GM23248 (cell line): Measurements from ENCODE around the gene UROC1. TPM values are rescaled to one million over a fixed set of nuclear protein-coding genes. Genes with fewer than 3 reads are reported as not detected.

Experiments used
- DNase-seq: peaks from one replicate; pipeline ENCODE4 v3.0.0-alpha.2; 2015
- H2AFZ ChIP-seq: fragments of 200-600 bp; sonication (generic); 2 replicates; pipeline ENCODE4 v1.6.1; 2016; ENCODE audit warnings: antibody characterized with exemption
- H3F3A ChIP-seq: fragments of 200-600 bp; sonication (generic); 2 replicates; pipeline ENCODE4 v1.6.1; 2016; ENCODE audit warnings: mild to moderate bottlenecking, antibody characterized with exemption, mixed run types; ENCODE audit not compliant: insufficient read depth
- H3K27ac ChIP-seq: fragments of 200-600 bp; sonication (generic); 2 replicates; pipeline ENCODE4 v1.5.1; 2016; ENCODE audit warnings: mild to moderate bottlenecking
- H3K27me3 ChIP-seq: fragments of 200-600 bp; sonication (generic); replicated peaks from 2 replicates; pipeline ENCODE4 v1.6.1; 2016; ENCODE audit warnings: mild to moderate bottlenecking; ENCODE audit not compliant: insufficient read depth
- H3K36me3 ChIP-seq: fragments of 200-600 bp; sonication (generic); 2 replicates; pipeline ENCODE4 v1.6.1; 2016; ENCODE audit warnings: low read depth, mild to moderate bottlenecking
- H3K4me1 ChIP-seq: fragments of 200-600 bp; sonication (generic); 2 replicates; pipeline ENCODE4 v1.6.1; 2016; ENCODE audit warnings: mild to moderate bottlenecking; ENCODE audit not compliant: insufficient read depth
- H3K4me2 ChIP-seq: fragments of 200-600 bp; sonication (generic); one replicate; pipeline ENCODE4 v1.6.1; 2016; ENCODE audit warnings: mild to moderate bottlenecking; ENCODE audit not compliant: unreplicated experiment
- H3K4me3 ChIP-seq: fragments of 200-600 bp; sonication (generic); 2 replicates; pipeline ENCODE4 v1.5.1; 2016; ENCODE audit warnings: mild to moderate bottlenecking
- H3K79me2 ChIP-seq: fragments of 200-600 bp; sonication (generic); 2 replicates; pipeline ENCODE4 v1.6.1; 2016; ENCODE audit warnings: mild to moderate bottlenecking; ENCODE audit not compliant: insufficient read depth
- H3K9ac ChIP-seq: fragments of 200-600 bp; sonication (generic); 2 replicates; pipeline ENCODE4 v1.6.1; 2016; ENCODE audit warnings: mild to moderate bottlenecking
- H3K9me2 ChIP-seq: fragments of 200-600 bp; sonication (generic); 2 replicates; pipeline ENCODE4 v1.6.1; 2016; ENCODE audit warnings: mixed run types, mild to moderate bottlenecking, moderate library complexity; ENCODE audit not compliant: insufficient read depth
- H3K9me3 ChIP-seq: fragments of 200-600 bp; sonication (generic); one replicate; pipeline ENCODE4 v1.6.1; 2017; ENCODE audit warnings: low read depth
- H4K20me1 ChIP-seq: fragments of 200-600 bp; sonication (generic); 2 replicates; pipeline ENCODE4 v1.6.0; 2016; ENCODE audit not compliant: insufficient read depth
- EZH2 ChIP-seq: fragments of 200-600 bp; sonication (generic); IDR thresholded peaks from 2 replicates; pipeline ENCODE4 v1.6.1; 2018; ENCODE audit warnings: antibody characterized with exemption, mild to moderate bottlenecking; ENCODE audit not compliant: insufficient read depth, poor library complexity, severe bottlenecking
- EZH2phosphoT487 ChIP-seq: fragments of 200-600 bp; sonication (generic); IDR thresholded peaks from 2 replicates; pipeline ENCODE4 v1.6.1; 2018; ENCODE audit warnings: antibody characterized with exemption, moderate library complexity, mild to moderate bottlenecking, low read depth; ENCODE audit not compliant: insufficient read depth
- WGBS, 2 experiments: methylation state at CpG; one replicate each; pipeline ENCODE4 v1.1.6; 2015 to 2017; ENCODE audit warnings: low lambda C conversion rate in 2 of 2, low coverage in 1 of 2; ENCODE audit errors: missing lambda C conversion rate in 2 of 2; 5-methylcytosine and 5-hydroxymethylcytosine counted together
- in situ Hi-C: fragments of 300-500 bp; cut with MboI; formaldehyde crosslinking; loops from 2 replicates; pipeline ENCODE4 v1.15.0; 2020
- polyA plus RNA-seq: library from polyadenylated mRNA; unstranded; fragments of >200 nt; fragmentation: Nextera tagmentation; extraction: Ambion mirVana; gene quantifications from 2 replicates; pipeline ENCODE4 v1.2.1, GENCODE V29; 2016
- total RNA-seq: library from RNA; depleted of rRNA; stranded (reverse); fragments of >200 nt; shearing (Covaris generic); gene quantifications from 2 replicates; pipeline ENCODE4 v1.2.3, GENCODE V29; 2014

UROC1 gene
- total and polyA plus RNA-seq, 2 experiments from 2014 or later: not detected

DNA sequence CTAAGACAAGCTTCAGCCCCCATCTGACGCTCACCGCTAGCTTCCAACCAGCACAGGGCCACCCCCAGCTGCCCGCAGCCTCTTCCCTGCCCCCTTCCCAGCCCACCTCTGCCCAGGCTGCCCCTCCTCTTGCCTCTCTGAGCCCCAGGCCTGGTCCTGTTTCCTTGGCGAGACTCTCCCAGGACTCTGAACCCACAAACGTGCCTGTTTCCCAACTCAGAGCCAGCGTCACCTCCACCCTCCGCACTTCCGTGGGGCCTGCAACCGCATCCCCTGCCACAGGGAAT, 76.9 kb downstream of the UROC1 start:
- H3K9me2 ChIP-seq: no peaks in the 10 kb centered on the region
- in situ Hi-C loops: no loop called here
- H3K36me3 ChIP-seq: no peaks in the 10 kb centered on the region
- 94 to 97% methylated on average over 9 of the region's 9 CpGs for WGBS, 2 experiments
- H3K27ac ChIP-seq: no peak overlapping the region
- no peaks in the 10 kb centered on the region for H3K9me3 ChIP-seq
- no peak overlapping the region for H2AFZ ChIP-seq
- DNase-seq: no peak
- H3K9ac ChIP-seq: no peak overlapping the region
- no peaks in the 10 kb centered on the region for H4K20me1 ChIP-seq
- no peaks in the 10 kb centered on the region for H3K27me3 ChIP-seq
- no peak overlapping the region for H3K4me3 ChIP-seq
- H3K79me2 ChIP-seq: no peaks in the 10 kb centered on the region
- no peak overlapping the region for H3K4me2 ChIP-seq
- no peak for TF ChIP-seq EZH2
- no peak for TF ChIP-seq EZH2phosphoT487
- H3K4me1 ChIP-seq: no peaks in the 10 kb centered on the region
- no peaks in the 10 kb centered on the region for H3F3A ChIP-seq

DNA sequence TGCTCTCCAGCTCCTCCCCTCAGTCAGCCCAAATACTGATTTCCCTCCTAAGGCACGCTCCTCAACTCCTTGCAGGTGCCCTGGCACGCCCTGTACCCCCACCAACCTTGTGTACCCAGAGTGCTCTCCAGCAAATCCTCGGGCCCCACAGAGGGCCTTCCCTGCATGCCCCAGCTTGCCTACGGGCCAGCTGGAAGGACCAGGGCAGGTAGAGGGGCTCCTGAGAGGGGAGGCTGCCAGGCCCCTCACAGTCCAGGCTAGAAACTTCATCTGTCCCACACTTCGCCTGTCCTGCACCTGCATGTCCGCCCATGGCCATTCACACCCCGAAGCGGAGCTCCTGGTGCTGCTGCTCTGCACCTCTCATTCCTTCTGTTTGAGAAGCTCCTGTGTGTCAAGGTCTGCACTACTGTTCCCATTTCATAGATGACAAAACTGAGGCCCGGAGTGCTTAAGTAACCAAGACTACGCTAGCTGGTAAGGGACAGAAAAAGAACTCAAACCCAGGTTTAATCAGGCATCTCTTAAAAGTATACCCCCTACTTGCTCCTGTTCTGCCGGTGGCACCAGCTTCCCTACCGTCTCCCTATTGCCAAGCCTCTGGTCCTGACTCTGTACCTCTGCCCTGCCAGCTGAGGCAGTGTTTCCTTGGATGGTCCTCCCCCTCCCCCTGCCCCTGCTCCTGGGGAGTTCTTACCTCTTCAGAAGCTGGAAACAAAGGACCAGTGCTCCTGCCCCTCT, 77.4 kb downstream of the UROC1 start:
- Histone ChIP-seq H3K4me2 (no peak overlapping the region), H3K36me3 (no peaks in the 10 kb centered on the region), H4K20me1 (no peaks in the 10 kb centered on the region), H2AFZ (no peak overlapping the region), H3F3A (no peaks in the 10 kb centered on the region), H3K4me3 (no peak overlapping the region), H3K9me3 (no peaks in the 10 kb centered on the region), H3K79me2 (no peaks in the 10 kb centered on the region), H3K9me2 (no peaks in the 10 kb centered on the region), H3K9ac (no peak overlapping the region), H3K4me1 (no peaks in the 10 kb centered on the region), H3K27ac (no peak overlapping the region), H3K27me3 (no peaks in the 10 kb centered on the region)
- TF ChIP-seq EZH2phosphoT487 (no peak), EZH2 (no peak)
- DNase-seq: no peak
- in situ Hi-C loops: no loop called here
- 85 to 86% methylated on average over 12 of the region's 12 CpGs for WGBS, 2 experiments

DNA sequence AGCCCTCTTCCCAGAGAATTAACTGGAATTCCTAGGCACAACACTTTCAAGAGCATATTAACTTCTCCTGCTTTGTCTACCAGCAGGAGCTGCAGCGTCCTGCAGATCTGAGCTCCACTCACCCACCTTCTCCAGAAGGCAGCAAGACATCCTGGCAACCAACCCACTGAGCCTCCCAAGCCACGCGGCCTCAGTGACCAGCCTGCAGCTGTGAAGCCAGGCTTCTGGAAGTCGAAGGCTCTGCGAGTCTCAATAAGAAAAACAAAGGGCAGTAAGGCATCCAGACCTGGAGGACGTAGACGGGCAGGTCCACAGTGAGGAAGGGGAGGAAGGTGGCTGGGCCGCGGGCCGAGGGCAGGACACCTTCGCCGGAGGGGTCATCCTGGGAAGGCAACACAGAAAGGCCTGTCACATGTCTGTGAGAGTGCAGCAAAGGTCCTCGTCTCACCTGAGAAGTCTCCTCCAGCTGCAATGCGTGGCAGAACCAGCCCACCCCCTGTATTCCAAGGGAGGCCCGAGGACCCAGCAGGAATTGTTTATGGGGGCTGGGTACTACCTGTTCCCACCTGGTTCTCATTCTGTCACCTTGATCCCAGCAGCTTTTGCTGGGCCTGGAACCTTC, 78.1 kb downstream of the UROC1 start:
- Histone ChIP-seq H4K20me1 (no peaks in the 10 kb centered on the region), H2AFZ (no peak overlapping the region), H3K4me2 (no peak overlapping the region), H3K9me3 (no peaks in the 10 kb centered on the region), H3F3A (no peaks in the 10 kb centered on the region), H3K27me3 (no peaks in the 10 kb centered on the region), H3K9ac (no peak overlapping the region), H3K4me1 (no peaks in the 10 kb centered on the region), H3K9me2 (no peaks in the 10 kb centered on the region), H3K27ac (no peak overlapping the region), H3K4me3 (no peak overlapping the region), H3K36me3 (no peaks in the 10 kb centered on the region), H3K79me2 (no peaks in the 10 kb centered on the region)
- 88 to 93% methylated on average over 14 to 15 of the region's 15 CpGs for WGBS, 2 experiments
- no peak for DNase-seq
- TF ChIP-seq EZH2phosphoT487 (no peak), EZH2 (no peak)
- in situ Hi-C loops: no loop called here

DNA sequence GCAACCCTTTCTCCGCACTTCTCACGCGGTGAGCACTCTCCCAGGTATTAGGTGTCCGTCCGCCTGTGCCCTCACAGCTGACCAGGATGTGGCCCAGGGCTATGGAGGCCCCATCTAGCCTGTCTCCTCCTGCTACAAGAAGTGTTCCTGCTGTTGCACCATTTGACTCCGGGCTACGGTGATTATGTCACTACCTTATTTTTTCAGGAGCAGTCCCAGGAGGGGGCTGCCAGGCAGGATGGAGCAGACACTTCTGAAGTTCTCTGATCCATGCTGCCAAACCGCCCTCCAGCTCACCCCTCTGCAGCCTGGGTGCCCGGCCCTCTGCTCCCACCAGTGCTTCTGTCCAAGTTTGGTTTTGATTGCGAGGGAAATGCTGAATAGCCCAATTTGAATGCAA, 78.8 kb downstream of the UROC1 start:
- no peak overlapping the region for H2AFZ ChIP-seq
- no peak overlapping the region for H3K27ac ChIP-seq
- H3K9me3 ChIP-seq: no peaks in the 10 kb centered on the region
- in situ Hi-C loops: no loop called here
- 86 to 95% methylated on average over 10 of the region's 10 CpGs for WGBS, 2 experiments
- H3K4me1 ChIP-seq: no peaks in the 10 kb centered on the region
- H3K4me3 ChIP-seq: no peak overlapping the region
- H3K4me2 ChIP-seq: no peak overlapping the region
- no peaks in the 10 kb centered on the region for H3K27me3 ChIP-seq
- H3K9ac ChIP-seq: no peak overlapping the region
- no peaks in the 10 kb centered on the region for H4K20me1 ChIP-seq
- TF ChIP-seq EZH2phosphoT487 (no peak), EZH2 (no peak)
- H3K36me3 ChIP-seq: no peaks in the 10 kb centered on the region
- no peak for DNase-seq
- H3K79me2 ChIP-seq: no peaks in the 10 kb centered on the region
- no peaks in the 10 kb centered on the region for H3F3A ChIP-seq
- H3K9me2 ChIP-seq: no peaks in the 10 kb centered on the region
